A673 (cell line): Measurements from ENCODE around the gene BCL2. TPM values are rescaled to one million over a fixed set of nuclear protein-coding genes. Genes with fewer than 3 reads are reported as not detected.

Experiments used
- BruUV-seq: library from RNA; stranded (reverse); fragments of 400-500 nt; replicated peaks from 2 replicates; lab custom pipeline; 2021; lab: Mats Ljungman, UMichigan
- CTCF ChIA-PET: fragments of 300-600 bp; sonication (Branson Sonifier 250); formaldehyde crosslinking; loops from one replicate; lab custom pipeline; 2022; ENCODE audit warnings: antibody characterized with exemption; lab: Charles Lee
- POLR2A ChIA-PET: fragments of 300-600 bp; sonication (Branson Sonifier 250); formaldehyde crosslinking; loops from one replicate; lab custom pipeline; 2022; ENCODE audit warnings: antibody characterized with exemption; ENCODE audit not compliant: low non-redundant PET; lab: Charles Lee
- DNase-seq: peaks from one replicate; pipeline ENCODE4 v3.0.0-alpha.2; 2015; ENCODE audit warnings: low spot score
- H3K27ac ChIP-seq: fragments of 200-600 bp; sonication (generic); 2 replicates; pipeline ENCODE4 v1.5.1; 2016; ENCODE audit warnings: mixed run types, low read depth, mild to moderate bottlenecking, mixed read lengths, antibody characterized with exemption, low read length; ENCODE audit not compliant: poor library complexity, severe bottlenecking
- H3K27me3 ChIP-seq: fragments of 200-600 bp; sonication (generic); replicated peaks from 2 replicates; pipeline ENCODE4 v1.6.1; 2017; ENCODE audit warnings: mixed run types, low read depth, mild to moderate bottlenecking, mixed read lengths, antibody characterized with exemption, low read length; ENCODE audit not compliant: insufficient read depth, poor library complexity
- H3K36me3 ChIP-seq: fragments of 200-600 bp; sonication (generic); 2 replicates; pipeline ENCODE4 v1.6.1; 2016; ENCODE audit warnings: mixed run types, mild to moderate bottlenecking, mixed read lengths, antibody characterized with exemption, low read length; ENCODE audit not compliant: insufficient read depth, poor library complexity, severe bottlenecking
- H3K4me1 ChIP-seq: fragments of 200-600 bp; sonication (generic); 2 replicates; pipeline ENCODE4 v1.6.1; 2017; ENCODE audit warnings: mixed run types, mild to moderate bottlenecking, mixed read lengths, antibody characterized with exemption, low read length; ENCODE audit not compliant: insufficient read depth, poor library complexity, severe bottlenecking
- H3K4me3 ChIP-seq: fragments of 200-600 bp; sonication (generic); 2 replicates; pipeline ENCODE4 v1.5.1; 2016; ENCODE audit warnings: low read depth, mixed run types, mild to moderate bottlenecking, mixed read lengths, low read length; ENCODE audit not compliant: poor library complexity, severe bottlenecking
- H3K9me3 ChIP-seq: fragments of 200-600 bp; sonication (generic); 2 replicates; pipeline ENCODE4 v1.6.1; 2016; ENCODE audit warnings: mixed run types, low read depth, mild to moderate bottlenecking, mixed read lengths, antibody characterized with exemption, low read length; ENCODE audit not compliant: poor library complexity, severe bottlenecking
- EZH2 ChIP-seq: fragments of 200-600 bp; sonication (generic); IDR thresholded peaks from 2 replicates; pipeline ENCODE4 v1.6.1; 2017; ENCODE audit warnings: borderline replicate concordance, low read depth, mild to moderate bottlenecking, mixed read lengths, antibody characterized with exemption, low read length; ENCODE audit not compliant: poor library complexity, severe bottlenecking
- intact Hi-C: fragments of 100-400 bp; cut with micrococcal nuclease; formaldehyde crosslinking; loops from one replicate; pipeline ENCODE4 v1.10.0; 2022; ENCODE audit not compliant: unreplicated experiment
- total RNA-seq: library from RNA; stranded (reverse); gene quantifications from 2 replicates; pipeline ENCODE4 v1.2.3, GENCODE V29; 2021
- TF ChIP-seq, protein P1 (sequence below): fragments of 300-800, 200-600 bp; sonication (generic); conservative IDR thresholded peaks from 2 replicates; pipeline ENCODE4 v1.5.1; 2017; ENCODE audit warnings: low read depth, mild to moderate bottlenecking, antibody characterized with exemption, low read length, moderate library complexity, mixed read lengths

The BCL2 gene
- total RNA-seq, 1 experiment from 2014 or later: 24.9 TPM

DNA sequence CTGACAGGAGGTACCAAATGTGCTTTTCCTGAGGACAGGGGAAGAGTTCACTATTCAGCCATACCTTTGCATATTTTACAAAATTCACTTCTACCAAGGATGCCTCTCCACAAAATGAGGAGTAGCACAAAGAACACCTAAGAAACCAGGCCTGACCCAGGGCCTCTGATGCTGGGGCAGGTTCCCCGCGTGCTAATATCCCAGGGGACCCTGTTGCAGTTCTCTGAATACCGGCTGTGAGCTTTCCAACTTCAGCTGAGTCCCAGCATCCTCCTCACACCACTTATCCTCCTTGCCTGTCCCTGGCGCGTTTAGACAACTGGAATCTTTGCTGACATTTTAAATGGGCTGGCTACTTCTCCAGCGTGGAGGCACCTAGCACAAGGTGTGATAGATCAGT lies 142.3 kb downstream of the BCL2 start:
- H3K4me1 ChIP-seq: peaks cover 28% of the 10 kb centered on the region
- peaks cover 3% of the 10 kb centered on the region for H3K9me3 ChIP-seq
- CTCF ChIA-PET: no interaction called here
- POLR2A ChIA-PET: no interaction called here
- H3K27me3 ChIP-seq: no peaks in the 10 kb centered on the region
- H3K36me3 ChIP-seq: no peaks in the 10 kb centered on the region
- BruUV-seq: no TSS peak
- intact Hi-C loops: no loop called here
- no peak overlapping the region for H3K4me3 ChIP-seq
- DNase-seq: no peak
- TF ChIP-seq EZH2: no peak
- TF ChIP-seq, protein P1, sequence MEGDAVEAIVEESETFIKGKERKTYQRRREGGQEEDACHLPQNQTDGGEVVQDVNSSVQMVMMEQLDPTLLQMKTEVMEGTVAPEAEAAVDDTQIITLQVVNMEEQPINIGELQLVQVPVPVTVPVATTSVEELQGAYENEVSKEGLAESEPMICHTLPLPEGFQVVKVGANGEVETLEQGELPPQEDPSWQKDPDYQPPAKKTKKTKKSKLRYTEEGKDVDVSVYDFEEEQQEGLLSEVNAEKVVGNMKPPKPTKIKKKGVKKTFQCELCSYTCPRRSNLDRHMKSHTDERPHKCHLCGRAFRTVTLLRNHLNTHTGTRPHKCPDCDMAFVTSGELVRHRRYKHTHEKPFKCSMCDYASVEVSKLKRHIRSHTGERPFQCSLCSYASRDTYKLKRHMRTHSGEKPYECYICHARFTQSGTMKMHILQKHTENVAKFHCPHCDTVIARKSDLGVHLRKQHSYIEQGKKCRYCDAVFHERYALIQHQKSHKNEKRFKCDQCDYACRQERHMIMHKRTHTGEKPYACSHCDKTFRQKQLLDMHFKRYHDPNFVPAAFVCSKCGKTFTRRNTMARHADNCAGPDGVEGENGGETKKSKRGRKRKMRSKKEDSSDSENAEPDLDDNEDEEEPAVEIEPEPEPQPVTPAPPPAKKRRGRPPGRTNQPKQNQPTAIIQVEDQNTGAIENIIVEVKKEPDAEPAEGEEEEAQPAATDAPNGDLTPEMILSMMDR: no peak
- H3K27ac ChIP-seq: no peak overlapping the region

- BruUV-seq: no TSS peak
- Histone ChIP-seq H3K4me3 (no peak overlapping the region), H3K36me3 (no peaks in the 10 kb centered on the region), H3K27ac (no peak overlapping the region), H3K4me1 (peaks cover 25% of the 10 kb centered on the region), H3K27me3 (no peaks in the 10 kb centered on the region), H3K9me3 (peaks cover 3% of the 10 kb centered on the region)
- intact Hi-C loops: no loop called here
- TF ChIP-seq, protein P1: no peak
- no peak for TF ChIP-seq EZH2
- CTCF ChIA-PET: no interaction called here
- no peak for DNase-seq
- POLR2A ChIA-PET: no interaction called here
Observed at GRCh38 chr18:63175264-63175663, 144.3 kb downstream of the BCL2 start.

- H3K27ac ChIP-seq: no peak overlapping the region
- no peak overlapping the region for H3K4me3 ChIP-seq
- BruUV-seq: no TSS peak
- POLR2A ChIA-PET: no interaction called here
- intact Hi-C loops: no loop called here
- H3K4me1 ChIP-seq: peaks cover 19% of the 10 kb centered on the region
- H3K36me3 ChIP-seq: no peaks in the 10 kb centered on the region
- peaks cover 3% of the 10 kb centered on the region for H3K9me3 ChIP-seq
- no peak for DNase-seq
- CTCF ChIA-PET: no interaction called here
- H3K27me3 ChIP-seq: no peaks in the 10 kb centered on the region
- TF ChIP-seq, protein P1: no peak
- TF ChIP-seq EZH2: no peak
Observed at GRCh38 chr18:63173983-63174382, 145.6 kb downstream of the BCL2 start.
